ENCODE measurements around the gene NUDC. TPM values are rescaled to one million over a fixed set of nuclear protein-coding genes. Genes with fewer than 3 reads are reported as not detected.

Gene NUDC
- total RNA-seq, 1 experiment from 2014 or later, result 118 TPM

GRCh38 chr1:26959270-26959669 is 37.7 kb downstream of the NUDC start (continued):
- TF ChIP-seq JUN (CRISPR knock-in tag; IDR thresholded peaks at IDR 0.05), result no peak
- no peak for TF ChIP-seq PRRX2 (CRISPR knock-in tag; IDR thresholded peaks at IDR 0.05)
- TF ChIP-seq IRF2 (CRISPR knock-in tag; IDR thresholded peaks at IDR 0.05; ENCODE audit: borderline replicate concordance, low read depth), result no peak

- POLR2A ChIA-PET, result interaction anchor here (0.5 to 1.0 kb wide), 6 partner anchors 37 to 195 kb away, joined by 3 to 7 read pairs (median 4); partner anchors contain the start of gene SLC9A1
- Mint-ChIP-seq H3K4me1 (peaks cover 16% of the 10 kb centered on the region), H3K36me3 (peaks cover 10% of the 10 kb centered on the region), H3K27ac (peak within 1 kb of the TSS; percentile 86), H3K27me3 (ENCODE audit: low read depth) (no peaks in the 10 kb centered on the region; the same call in 1 of the 2 replicates), H3K9me3 (peaks cover 7% of the 10 kb centered on the region), H3K4me3 (peak within 1 kb of the TSS; percentile 80)
- CTCF ChIA-PET, result interaction anchor here (0.6 to 3.6 kb wide), 13 partner anchors 8 to 597 kb away, joined by 3 to 34 read pairs (median 3); no protein-coding TSS in a partner anchor
- ATAC-seq (peak; percentile 98), DNase-seq (ENCODE audit: low spot score) (peak; percentile 95)
- TF ChIP-seq ZNF219 (CRISPR knock-in tag; IDR thresholded peaks at IDR 0.05; ENCODE audit: borderline replicate concordance), result no peak; the same call in 1 of the 2 replicates
- 0 out of 2 replicates have a peak, but pooled peaks have one; percentile 5 for TF ChIP-seq ZMAT4 (CRISPR knock-in tag; IDR thresholded peaks at IDR 0.05)
- TF ChIP-seq, protein P1, sequence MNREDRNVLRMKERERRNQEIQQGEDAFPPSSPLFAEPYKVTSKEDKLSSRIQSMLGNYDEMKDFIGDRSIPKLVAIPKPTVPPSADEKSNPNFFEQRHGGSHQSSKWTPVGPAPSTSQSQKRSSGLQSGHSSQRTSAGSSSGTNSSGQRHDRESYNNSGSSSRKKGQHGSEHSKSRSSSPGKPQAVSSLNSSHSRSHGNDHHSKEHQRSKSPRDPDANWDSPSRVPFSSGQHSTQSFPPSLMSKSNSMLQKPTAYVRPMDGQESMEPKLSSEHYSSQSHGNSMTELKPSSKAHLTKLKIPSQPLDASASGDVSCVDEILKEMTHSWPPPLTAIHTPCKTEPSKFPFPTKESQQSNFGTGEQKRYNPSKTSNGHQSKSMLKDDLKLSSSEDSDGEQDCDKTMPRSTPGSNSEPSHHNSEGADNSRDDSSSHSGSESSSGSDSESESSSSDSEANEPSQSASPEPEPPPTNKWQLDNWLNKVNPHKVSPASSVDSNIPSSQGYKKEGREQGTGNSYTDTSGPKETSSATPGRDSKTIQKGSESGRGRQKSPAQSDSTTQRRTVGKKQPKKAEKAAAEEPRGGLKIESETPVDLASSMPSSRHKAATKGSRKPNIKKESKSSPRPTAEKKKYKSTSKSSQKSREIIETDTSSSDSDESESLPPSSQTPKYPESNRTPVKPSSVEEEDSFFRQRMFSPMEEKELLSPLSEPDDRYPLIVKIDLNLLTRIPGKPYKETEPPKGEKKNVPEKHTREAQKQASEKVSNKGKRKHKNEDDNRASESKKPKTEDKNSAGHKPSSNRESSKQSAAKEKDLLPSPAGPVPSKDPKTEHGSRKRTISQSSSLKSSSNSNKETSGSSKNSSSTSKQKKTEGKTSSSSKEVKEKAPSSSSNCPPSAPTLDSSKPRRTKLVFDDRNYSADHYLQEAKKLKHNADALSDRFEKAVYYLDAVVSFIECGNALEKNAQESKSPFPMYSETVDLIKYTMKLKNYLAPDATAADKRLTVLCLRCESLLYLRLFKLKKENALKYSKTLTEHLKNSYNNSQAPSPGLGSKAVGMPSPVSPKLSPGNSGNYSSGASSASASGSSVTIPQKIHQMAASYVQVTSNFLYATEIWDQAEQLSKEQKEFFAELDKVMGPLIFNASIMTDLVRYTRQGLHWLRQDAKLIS (CRISPR knock-in tag; IDR thresholded peaks at IDR 0.05; ENCODE audit: borderline replicate concordance), result peak; percentile 60; the same call in 1 of the 2 replicates
- TF ChIP-seq FOXJ3 (CRISPR knock-in tag; IDR thresholded peaks at IDR 0.05; ENCODE audit: borderline replicate concordance), result no peak
- no peak for TF ChIP-seq ZBTB21 (CRISPR knock-in tag; IDR thresholded peaks at IDR 0.05; ENCODE audit: borderline replicate concordance)
- no peak for TF ChIP-seq NFYB (CRISPR knock-in tag; conservative IDR thresholded peaks at IDR 0.05; ENCODE audit: low read depth)
- no peak for TF ChIP-seq ZNF671 (CRISPR knock-in tag; IDR thresholded peaks at IDR 0.05)
- no peak for TF ChIP-seq ZNF263 (CRISPR knock-in tag; IDR thresholded peaks at IDR 0.05; ENCODE audit: low read depth)
- TF ChIP-seq, protein P2, sequence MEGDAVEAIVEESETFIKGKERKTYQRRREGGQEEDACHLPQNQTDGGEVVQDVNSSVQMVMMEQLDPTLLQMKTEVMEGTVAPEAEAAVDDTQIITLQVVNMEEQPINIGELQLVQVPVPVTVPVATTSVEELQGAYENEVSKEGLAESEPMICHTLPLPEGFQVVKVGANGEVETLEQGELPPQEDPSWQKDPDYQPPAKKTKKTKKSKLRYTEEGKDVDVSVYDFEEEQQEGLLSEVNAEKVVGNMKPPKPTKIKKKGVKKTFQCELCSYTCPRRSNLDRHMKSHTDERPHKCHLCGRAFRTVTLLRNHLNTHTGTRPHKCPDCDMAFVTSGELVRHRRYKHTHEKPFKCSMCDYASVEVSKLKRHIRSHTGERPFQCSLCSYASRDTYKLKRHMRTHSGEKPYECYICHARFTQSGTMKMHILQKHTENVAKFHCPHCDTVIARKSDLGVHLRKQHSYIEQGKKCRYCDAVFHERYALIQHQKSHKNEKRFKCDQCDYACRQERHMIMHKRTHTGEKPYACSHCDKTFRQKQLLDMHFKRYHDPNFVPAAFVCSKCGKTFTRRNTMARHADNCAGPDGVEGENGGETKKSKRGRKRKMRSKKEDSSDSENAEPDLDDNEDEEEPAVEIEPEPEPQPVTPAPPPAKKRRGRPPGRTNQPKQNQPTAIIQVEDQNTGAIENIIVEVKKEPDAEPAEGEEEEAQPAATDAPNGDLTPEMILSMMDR (IDR thresholded peaks at IDR 0.05), result no peak; the same call in 1 of the 2 replicates
- no peak for TF ChIP-seq ZNF317 (CRISPR knock-in tag; IDR thresholded peaks at IDR 0.05; ENCODE audit: borderline replicate concordance, low read depth)
- TF ChIP-seq FOXK1 (CRISPR knock-in tag; IDR thresholded peaks at IDR 0.05), result 0 out of 2 replicates have a peak, but pooled peaks have one; percentile 46
- TF ChIP-seq, protein P3, sequence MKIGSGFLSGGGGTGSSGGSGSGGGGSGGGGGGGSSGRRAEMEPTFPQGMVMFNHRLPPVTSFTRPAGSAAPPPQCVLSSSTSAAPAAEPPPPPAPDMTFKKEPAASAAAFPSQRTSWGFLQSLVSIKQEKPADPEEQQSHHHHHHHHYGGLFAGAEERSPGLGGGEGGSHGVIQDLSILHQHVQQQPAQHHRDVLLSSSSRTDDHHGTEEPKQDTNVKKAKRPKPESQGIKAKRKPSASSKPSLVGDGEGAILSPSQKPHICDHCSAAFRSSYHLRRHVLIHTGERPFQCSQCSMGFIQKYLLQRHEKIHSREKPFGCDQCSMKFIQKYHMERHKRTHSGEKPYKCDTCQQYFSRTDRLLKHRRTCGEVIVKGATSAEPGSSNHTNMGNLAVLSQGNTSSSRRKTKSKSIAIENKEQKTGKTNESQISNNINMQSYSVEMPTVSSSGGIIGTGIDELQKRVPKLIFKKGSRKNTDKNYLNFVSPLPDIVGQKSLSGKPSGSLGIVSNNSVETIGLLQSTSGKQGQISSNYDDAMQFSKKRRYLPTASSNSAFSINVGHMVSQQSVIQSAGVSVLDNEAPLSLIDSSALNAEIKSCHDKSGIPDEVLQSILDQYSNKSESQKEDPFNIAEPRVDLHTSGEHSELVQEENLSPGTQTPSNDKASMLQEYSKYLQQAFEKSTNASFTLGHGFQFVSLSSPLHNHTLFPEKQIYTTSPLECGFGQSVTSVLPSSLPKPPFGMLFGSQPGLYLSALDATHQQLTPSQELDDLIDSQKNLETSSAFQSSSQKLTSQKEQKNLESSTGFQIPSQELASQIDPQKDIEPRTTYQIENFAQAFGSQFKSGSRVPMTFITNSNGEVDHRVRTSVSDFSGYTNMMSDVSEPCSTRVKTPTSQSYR (CRISPR knock-in tag; IDR thresholded peaks at IDR 0.05), result peak; percentile 91
- TF ChIP-seq OVOL2 (CRISPR knock-in tag; IDR thresholded peaks at IDR 0.05; ENCODE audit: borderline replicate concordance), result no peak
- TF ChIP-seq ESRRA (CRISPR knock-in tag; IDR thresholded peaks at IDR 0.05; ENCODE audit: borderline replicate concordance), result peak; percentile 87; the same call in 1 of the 2 replicates
- TF ChIP-seq JAZF1 (CRISPR knock-in tag; IDR thresholded peaks at IDR 0.05), result no peak
- TF ChIP-seq TCF7 (CRISPR knock-in tag; IDR thresholded peaks at IDR 0.05; ENCODE audit: low read depth), result 0 out of 2 replicates have a peak, but pooled peaks have one; percentile 34
- TF ChIP-seq CREB1 (CRISPR knock-in tag; IDR thresholded peaks at IDR 0.05), result no peak
- TF ChIP-seq ARID4B (CRISPR knock-in tag; IDR thresholded peaks at IDR 0.05; ENCODE audit: borderline replicate concordance), result 0 out of 2 replicates have a peak, but pooled peaks have one; percentile 29
These were observed 38.4 kb downstream of the NUDC start, which contains the start of gene KDF1 for GRCh38 chr1:26959722-26960624. TSS of gene KDF1 (minus strand) at chr1:26960468. CDS start at chr1:26952380, 8,088 bp downstream.
